ENCODE data around the gene TSC22D2. TPM values are rescaled to one million over a fixed set of nuclear protein-coding genes. Genes with fewer than 3 reads are reported as not detected.

TSC22D2 gene
- total and polyA plus RNA-seq, 2 of the 4 experiments (the other 2 are of a cell fraction): 12.2 to 20.5 TPM

DNA sequence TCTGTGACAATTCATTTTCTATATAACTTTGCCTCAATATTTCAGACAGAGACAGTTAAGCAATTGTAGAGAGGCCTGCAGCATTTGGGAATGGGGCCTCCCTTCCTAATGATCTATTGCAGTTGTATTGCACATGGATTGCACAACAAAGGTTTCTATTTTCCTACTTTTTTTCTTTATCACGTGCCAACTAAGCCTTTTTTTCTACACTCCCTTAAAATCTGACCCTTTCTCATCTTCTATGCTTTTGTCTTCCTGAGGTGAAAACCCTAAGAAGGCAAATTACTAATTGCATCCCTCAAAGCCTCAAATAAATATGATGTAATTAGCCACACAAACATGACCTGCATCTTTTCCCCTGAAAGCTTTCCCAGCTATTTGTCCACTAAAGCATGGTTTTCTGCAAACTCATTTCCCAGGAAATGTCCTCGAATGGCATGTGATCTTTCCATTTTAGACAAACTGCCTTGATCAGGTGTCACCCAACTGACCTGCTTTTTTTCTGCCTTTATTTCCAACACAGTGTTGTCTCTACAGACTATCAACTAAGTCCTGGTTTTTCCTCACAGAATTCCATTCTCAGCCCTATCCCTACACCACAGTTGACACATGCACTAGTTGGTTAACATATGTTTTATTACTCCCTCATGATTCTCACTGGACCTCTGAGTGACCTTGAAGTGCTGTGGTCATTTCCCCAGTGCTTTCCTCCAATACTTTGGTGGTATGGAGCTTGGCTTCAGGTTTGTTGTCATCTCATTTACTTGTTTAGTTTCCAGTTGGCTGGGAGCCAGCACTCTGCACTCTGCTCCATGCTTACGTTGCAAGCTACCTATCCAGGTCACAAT is 31.9 kb upstream of the TSC22D2 start:
- peak overlapping the region in 1 of 2 experiments; percentile 31; a peak in 1 of 4 replicates for H4K8ac ChIP-seq (ENCODE audit: low read depth in 2 of 2, low read length in 2 of 2)
- peaks cover 7% of the 10 kb centered on the region for H3K4me1 ChIP-seq (ENCODE audit: control insufficient read depth, insufficient read depth, low read length)
- ChIA-PET CTCF (interaction anchor here (0.6 kb wide), 1 partner anchor 127 kb away, joined by 3 read pairs; no protein-coding TSS in a partner anchor), POLR2A (ENCODE audit: unreplicated experiment) (no interaction called here)
- no peak overlapping the region for H2AFZ ChIP-seq (replicated peaks; ENCODE audit: low read length, poor library complexity)
- peak overlapping the region; percentile 29; the same call in 1 of the 2 replicates for H2BK20ac ChIP-seq (ENCODE audit: low read depth, low read length)
- no peak overlapping the region for H2BK5ac ChIP-seq (ENCODE audit: low read depth, low read length, poor library complexity, severe bottlenecking)
- dilution Hi-C loops (cut with HindIII; ENCODE audit: low sequenced_read_pairs, unreplicated experiment): no loop called here
- DNase-seq (peak; percentile 50), ATAC-seq (ENCODE audit: low read depth) (no peak)
- H3K4me3 ChIP-seq (ENCODE audit: insufficient read depth, low read depth, low read length): no peak overlapping the region
- intact Hi-C loops (cut with micrococcal nuclease): no loop called here
- TF ChIP-seq MXI1 (IDR thresholded peaks at IDR 0.05; ENCODE audit: borderline replicate concordance, low read depth, low read length) (no peak), CEBPB (IDR thresholded peaks at IDR 0.05; ENCODE audit: low read depth, low read length) (peak; percentile 94), USF2 (IDR thresholded peaks at IDR 0.05; ENCODE audit: low read depth, low read length) (no peak), SMC3 (IDR thresholded peaks at IDR 0.05; ENCODE audit: low read depth, low read length) (no peak), RFX5 (IDR thresholded peaks at IDR 0.05; ENCODE audit: low read depth, low read length) (no peak), BHLHE40 (IDR thresholded peaks at IDR 0.05; ENCODE audit: low read depth, low read length) (peak; percentile 65; the same call in 1 of the 2 replicates), RAD21 (IDR thresholded peaks at IDR 0.05; ENCODE audit: low read length) (no peak), MAFK (IDR thresholded peaks at IDR 0.05; ENCODE audit: low read depth, low read length) (no peak)
- TF ChIP-seq, protein P1, sequence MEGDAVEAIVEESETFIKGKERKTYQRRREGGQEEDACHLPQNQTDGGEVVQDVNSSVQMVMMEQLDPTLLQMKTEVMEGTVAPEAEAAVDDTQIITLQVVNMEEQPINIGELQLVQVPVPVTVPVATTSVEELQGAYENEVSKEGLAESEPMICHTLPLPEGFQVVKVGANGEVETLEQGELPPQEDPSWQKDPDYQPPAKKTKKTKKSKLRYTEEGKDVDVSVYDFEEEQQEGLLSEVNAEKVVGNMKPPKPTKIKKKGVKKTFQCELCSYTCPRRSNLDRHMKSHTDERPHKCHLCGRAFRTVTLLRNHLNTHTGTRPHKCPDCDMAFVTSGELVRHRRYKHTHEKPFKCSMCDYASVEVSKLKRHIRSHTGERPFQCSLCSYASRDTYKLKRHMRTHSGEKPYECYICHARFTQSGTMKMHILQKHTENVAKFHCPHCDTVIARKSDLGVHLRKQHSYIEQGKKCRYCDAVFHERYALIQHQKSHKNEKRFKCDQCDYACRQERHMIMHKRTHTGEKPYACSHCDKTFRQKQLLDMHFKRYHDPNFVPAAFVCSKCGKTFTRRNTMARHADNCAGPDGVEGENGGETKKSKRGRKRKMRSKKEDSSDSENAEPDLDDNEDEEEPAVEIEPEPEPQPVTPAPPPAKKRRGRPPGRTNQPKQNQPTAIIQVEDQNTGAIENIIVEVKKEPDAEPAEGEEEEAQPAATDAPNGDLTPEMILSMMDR (conservative IDR thresholded peaks at IDR 0.05; ENCODE audit: low read depth, low read length): no peak
- TF ChIP-seq, protein P2, sequence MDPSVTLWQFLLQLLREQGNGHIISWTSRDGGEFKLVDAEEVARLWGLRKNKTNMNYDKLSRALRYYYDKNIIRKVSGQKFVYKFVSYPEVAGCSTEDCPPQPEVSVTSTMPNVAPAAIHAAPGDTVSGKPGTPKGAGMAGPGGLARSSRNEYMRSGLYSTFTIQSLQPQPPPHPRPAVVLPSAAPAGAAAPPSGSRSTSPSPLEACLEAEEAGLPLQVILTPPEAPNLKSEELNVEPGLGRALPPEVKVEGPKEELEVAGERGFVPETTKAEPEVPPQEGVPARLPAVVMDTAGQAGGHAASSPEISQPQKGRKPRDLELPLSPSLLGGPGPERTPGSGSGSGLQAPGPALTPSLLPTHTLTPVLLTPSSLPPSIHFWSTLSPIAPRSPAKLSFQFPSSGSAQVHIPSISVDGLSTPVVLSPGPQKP (IDR thresholded peaks at IDR 0.05; ENCODE audit: borderline replicate concordance, low read depth, low read length): no peak
- H2BK120ac ChIP-seq (ENCODE audit: low read depth, low read length): peak overlapping the region; percentile 4
- no peak overlapping the region for H4K91ac ChIP-seq (ENCODE audit: insufficient read depth, low read depth, low read length)
- H3K36me3 ChIP-seq (ENCODE audit: control insufficient read depth, insufficient read depth, low read length): no peaks in the 10 kb centered on the region
- peak overlapping the region; percentile 2; the same call in 1 of the 2 replicates for H3K4me2 ChIP-seq (ENCODE audit: low read depth, low read length)
- H3K9me3 ChIP-seq (ENCODE audit: control insufficient read depth, insufficient read depth, low read length): no peaks in the 10 kb centered on the region
- H4K20me1 ChIP-seq (ENCODE audit: insufficient read depth, low read length): no peaks in the 10 kb centered on the region
- H2AK5ac ChIP-seq (ENCODE audit: low read depth, low read length): peak overlapping the region; percentile 23; the same call in 1 of the 2 replicates
- H3K4ac ChIP-seq (ENCODE audit: low read depth, low read length): peak overlapping the region; percentile 1; the same call in 1 of the 2 replicates
- peaks cover 0 to 3% of the 10 kb centered on the region in 2 experiments; a peak in 2 of 4 replicates for H3K79me1 ChIP-seq (ENCODE audit: low read depth in 1 of 2, low read length in 2 of 2)
- no TSS peak for BruUV-seq (replicated peaks)
- 0 out of 2 replicates have a peak overlapping the region, but pooled peaks have one; percentile 12 for H3K14ac ChIP-seq (replicated peaks; ENCODE audit: low read depth, low read length)
- H3K56ac ChIP-seq (ENCODE audit: extremely low read depth, insufficient read depth, low read length): no peak overlapping the region
- 100% methylated on average over 1 of the region's 3 CpGs; no CpG with 5 or more reads in 1 of the 2 experiments for WGBS, 2 experiments (ENCODE audit: extremely low coverage in 2 of 2, insufficient read length in 1 of 2)
- H2BK15ac ChIP-seq (ENCODE audit: low read depth, low read length): 0 out of 3 replicates have a peak overlapping the region, but pooled peaks have one; percentile 19
- H3K9me1 ChIP-seq (ENCODE audit: insufficient read depth, low read length): no peaks in the 10 kb centered on the region
- no peak overlapping the region for H4K5ac ChIP-seq (ENCODE audit: low read depth, low read length)
- peak overlapping the region; percentile 13; the same call in 1 of the 2 replicates for H3K23ac ChIP-seq (ENCODE audit: low read depth, low read length)
- no peak overlapping the region for H3K9ac ChIP-seq (ENCODE audit: low read depth, low read length)
- H2AK9ac ChIP-seq (replicated peaks; ENCODE audit: low read depth, low read length, poor library complexity): no peak overlapping the region
- in situ Hi-C loops (cut with MboI; ENCODE audit: low sequenced_read_pairs): no loop called here
- no peaks in the 10 kb centered on the region for H3K27me3 ChIP-seq (ENCODE audit: control insufficient read depth, insufficient read depth, low read length)
- no peak overlapping the region for H3K27ac ChIP-seq (ENCODE audit: insufficient read depth, low read length)
- peak overlapping the region; percentile 28 for H3K18ac ChIP-seq (ENCODE audit: low read depth, low read length)
